Testis (tissue), 3 donors: ENCODE results near the gene GPC2. TPM values are rescaled to one million over a fixed set of nuclear protein-coding genes. Genes with fewer than 3 reads are reported as not detected.
"Not testable (repeated sequence)": the region's sequence is repeated elsewhere in the genome, so short reads cannot be mapped to it uniquely, and the experiment has no call there.

ENCODE experiments used
- DNase-seq: peaks from one replicate; pipeline ENCODE4 v3.0.0-alpha.2; 2019
- H3K27ac ChIP-seq, 2 donors: fragments of 200-600 bp; sonication (generic); one replicate each; pipeline ENCODE4 v1.5.1; 2019
- H3K27me3 ChIP-seq: fragments of 200-600 bp; sonication (generic); one replicate; pipeline ENCODE4 v1.5.1; 2019
- H3K36me3 ChIP-seq: fragments of 200-600 bp; sonication (generic); one replicate; pipeline ENCODE4 v1.5.1; 2017; ENCODE audit warnings: low read depth; ENCODE audit errors: missing control alignments
- H3K4me1 ChIP-seq: fragments of 200-600 bp; sonication (generic); one replicate; pipeline ENCODE4 v1.5.1; 2019
- H3K4me3 ChIP-seq, 2 donors: fragments of 200-600 bp; sonication (generic); one replicate each; pipeline ENCODE4 v1.5.1; 2017 to 2019
- H3K9me3 ChIP-seq: fragments of 200-600 bp; sonication (generic); one replicate; pipeline ENCODE4 v1.5.1; 2017
- POLR2A ChIP-seq: fragments of 450-650 bp; IDR thresholded peaks from one replicate; pipeline ENCODE4 v1.6.1; 2017; ENCODE audit warnings: antibody characterized with exemption, mild to moderate bottlenecking, moderate library complexity
- WGBS, 2 donors: methylation state at CpG; one replicate each; pipeline ENCODE4 v1.1.5; 2018; 5-methylcytosine and 5-hydroxymethylcytosine counted together
- intact Hi-C: fragments of 100-400 bp; cut with DNase I; formaldehyde crosslinking; loops from one replicate; pipeline ENCODE4 v1.15.1; 2023; ENCODE audit warnings: low total_unique reads
- polyA plus RNA-seq: library from polyadenylated mRNA; stranded (reverse); fragments of 350-450 nt; fragmentation: Illumina TruSeq; extraction: RNeasy Lipid Tissue Mini Kit (QIAGEN cat#74804); gene quantifications from one replicate; pipeline ENCODE4 v1.2.3, GENCODE V29; 2014; ENCODE audit warnings: low read depth, low replicate concordance; ENCODE audit not compliant: insufficient read depth
- total RNA-seq, 2 donors: library from RNA; depleted of rRNA; stranded (reverse); fragments of >200 nt; gene quantifications; one replicate each; pipeline ENCODE4 v1.2.3, GENCODE V29; 2016
- TF ChIP-seq, protein P1 (sequence below), 3 experiments: fragments of 450-650 bp in 2 of 3; fragments of 200-600 bp in 1 of 3; sonication (generic) in 1 of 3; IDR thresholded peaks; one replicate each; pipeline ENCODE4 v1.5.1; 2016 to 2019; ENCODE audit warnings: antibody characterized with exemption in 3 of 3, mild to moderate bottlenecking in 2 of 3, moderate library complexity in 1 of 3

GPC2 gene
- total and polyA plus RNA-seq, 3 donors from 2014 or later = 12.7 to 20.7 (median 17.7) TPM

DNA sequence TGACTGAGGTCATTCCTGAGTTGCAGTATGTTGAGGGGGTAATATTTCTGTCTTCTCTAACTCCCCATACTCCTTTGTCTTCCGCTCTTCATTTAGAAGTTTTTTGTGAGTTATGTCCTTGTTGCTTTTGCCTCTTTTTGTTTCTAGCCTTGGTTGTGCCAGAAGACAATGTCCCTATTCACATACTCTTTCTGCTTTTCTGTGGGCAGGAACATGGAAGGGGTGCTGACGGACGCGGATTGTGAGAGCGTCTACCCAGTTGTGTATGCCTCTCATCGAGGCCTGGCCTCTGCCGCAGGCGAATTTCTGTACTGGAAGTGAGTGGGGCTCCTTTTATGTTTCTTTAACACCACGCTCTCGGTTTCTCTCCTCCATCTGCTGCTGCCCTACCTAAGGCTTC, 21.1 kb upstream of the GPC2 start:
- 92 to 93% methylated on average over 10 of the region's 10 CpGs for WGBS, 2 donors
- no peak for DNase-seq

DNA sequence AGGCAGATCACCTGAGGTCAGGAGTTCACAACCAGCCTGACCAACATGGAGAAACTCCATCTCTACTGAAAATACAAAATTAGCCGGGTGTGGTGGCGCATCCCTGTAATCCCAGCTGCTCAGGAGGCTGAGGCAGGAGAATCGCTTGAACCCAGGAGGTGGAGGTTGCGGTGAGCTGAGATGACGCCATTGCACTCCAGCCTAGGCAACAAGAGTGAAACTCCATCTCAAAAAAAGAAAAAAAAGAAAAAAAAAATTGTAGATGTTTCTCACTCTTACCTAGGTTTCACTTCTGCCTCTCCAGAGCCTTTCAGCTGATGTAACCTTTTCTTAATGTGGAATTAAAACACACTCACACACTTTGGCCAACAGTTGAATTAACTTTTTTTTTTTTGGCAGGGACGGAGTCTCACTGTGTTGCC, 18.7 kb upstream of the GPC2 start:
- H3K4me3 ChIP-seq, intact Hi-C loops, H3K27me3 ChIP-seq, H3K27ac ChIP-seq, H3K36me3 ChIP-seq, H3K4me1 ChIP-seq, DNase-seq, H3K9me3 ChIP-seq: not testable (repeated sequence)
- WGBS, 2 donors = 94 to 96% methylated on average over 6 of the region's 6 CpGs

More for the DNA sequence above, 21.1 kb upstream of the GPC2 start:
- Histone ChIP-seq H3K4me1 (no peaks in the 10 kb centered on the region), H3K36me3 (no peaks in the 10 kb centered on the region), H3K9me3 (no peaks in the 10 kb centered on the region), H3K27me3 (no peaks in the 10 kb centered on the region), H3K4me3 (no peak overlapping the region), H3K27ac (no peak overlapping the region)
- no peak for TF ChIP-seq POLR2A
- TF ChIP-seq, protein P1, sequence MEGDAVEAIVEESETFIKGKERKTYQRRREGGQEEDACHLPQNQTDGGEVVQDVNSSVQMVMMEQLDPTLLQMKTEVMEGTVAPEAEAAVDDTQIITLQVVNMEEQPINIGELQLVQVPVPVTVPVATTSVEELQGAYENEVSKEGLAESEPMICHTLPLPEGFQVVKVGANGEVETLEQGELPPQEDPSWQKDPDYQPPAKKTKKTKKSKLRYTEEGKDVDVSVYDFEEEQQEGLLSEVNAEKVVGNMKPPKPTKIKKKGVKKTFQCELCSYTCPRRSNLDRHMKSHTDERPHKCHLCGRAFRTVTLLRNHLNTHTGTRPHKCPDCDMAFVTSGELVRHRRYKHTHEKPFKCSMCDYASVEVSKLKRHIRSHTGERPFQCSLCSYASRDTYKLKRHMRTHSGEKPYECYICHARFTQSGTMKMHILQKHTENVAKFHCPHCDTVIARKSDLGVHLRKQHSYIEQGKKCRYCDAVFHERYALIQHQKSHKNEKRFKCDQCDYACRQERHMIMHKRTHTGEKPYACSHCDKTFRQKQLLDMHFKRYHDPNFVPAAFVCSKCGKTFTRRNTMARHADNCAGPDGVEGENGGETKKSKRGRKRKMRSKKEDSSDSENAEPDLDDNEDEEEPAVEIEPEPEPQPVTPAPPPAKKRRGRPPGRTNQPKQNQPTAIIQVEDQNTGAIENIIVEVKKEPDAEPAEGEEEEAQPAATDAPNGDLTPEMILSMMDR (IDR thresholded peaks at IDR 0.05) = no peak
- intact Hi-C loops = no loop called here

DNA sequence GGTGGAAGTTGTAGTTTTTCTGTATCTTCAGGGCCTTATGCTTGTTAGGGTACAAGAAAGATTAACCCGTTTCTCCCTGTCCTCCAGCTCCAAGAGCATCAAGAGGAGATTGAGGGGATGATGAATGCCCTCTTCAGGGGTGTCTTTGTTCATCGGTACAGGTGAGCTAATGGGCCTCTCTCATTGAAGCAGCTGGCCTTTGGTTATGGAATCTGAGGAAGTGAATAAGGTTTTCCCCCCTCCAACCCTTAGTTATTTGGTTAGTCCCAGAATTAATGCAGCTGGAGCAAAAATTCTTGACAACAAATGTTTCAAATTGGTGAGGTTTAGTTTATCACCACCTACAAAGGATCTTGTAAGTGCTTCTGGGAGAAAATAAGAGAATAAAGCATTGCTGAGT, 18.0 kb upstream of the GPC2 start:
- Histone ChIP-seq H3K27ac (no peak overlapping the region), H3K9me3 (no peaks in the 10 kb centered on the region), H3K4me3 (no peak overlapping the region), H3K4me1 (no peaks in the 10 kb centered on the region), H3K36me3 (no peaks in the 10 kb centered on the region), H3K27me3 (no peaks in the 10 kb centered on the region)
- intact Hi-C loops = no loop called here
- TF ChIP-seq, protein P1 (IDR thresholded peaks at IDR 0.05) = no peak
- TF ChIP-seq POLR2A = no peak
- 81 to 83% methylated on average over 2 of the region's 2 CpGs for WGBS, 2 donors
- DNase-seq = no peak

DNA sequence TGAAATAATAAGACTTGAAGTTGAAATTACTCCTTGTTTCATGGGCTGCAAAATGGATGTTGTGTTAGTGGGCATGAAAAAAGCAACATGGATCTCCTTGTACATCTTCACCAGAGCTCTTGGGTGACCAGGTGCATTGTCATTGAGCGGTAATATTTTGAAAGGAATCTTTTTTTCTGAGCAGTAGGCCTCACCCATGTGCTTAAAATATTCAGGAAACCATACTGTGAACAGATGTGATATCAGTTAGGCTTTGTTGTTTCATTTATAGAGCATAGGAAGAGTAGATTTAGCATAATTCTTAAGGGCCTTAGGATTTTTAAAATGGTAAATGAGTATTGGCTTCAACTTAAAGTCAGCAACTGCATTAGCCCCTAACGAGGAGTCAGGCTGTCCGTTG, 15.8 kb upstream of the GPC2 start:
- TF ChIP-seq, protein P1 (IDR thresholded peaks at IDR 0.05) = no peak
- H3K36me3 ChIP-seq = no peaks in the 10 kb centered on the region
- intact Hi-C loops = no loop called here
- DNase-seq = no peak
- no peaks in the 10 kb centered on the region for H3K9me3 ChIP-seq
- no peak overlapping the region for H3K27ac ChIP-seq
- H3K27me3 ChIP-seq = no peaks in the 10 kb centered on the region
- no peak overlapping the region for H3K4me3 ChIP-seq
- no peaks in the 10 kb centered on the region for H3K4me1 ChIP-seq
- WGBS, 2 donors = 82 to 94% methylated on average over 3 of the region's 3 CpGs

DNA sequence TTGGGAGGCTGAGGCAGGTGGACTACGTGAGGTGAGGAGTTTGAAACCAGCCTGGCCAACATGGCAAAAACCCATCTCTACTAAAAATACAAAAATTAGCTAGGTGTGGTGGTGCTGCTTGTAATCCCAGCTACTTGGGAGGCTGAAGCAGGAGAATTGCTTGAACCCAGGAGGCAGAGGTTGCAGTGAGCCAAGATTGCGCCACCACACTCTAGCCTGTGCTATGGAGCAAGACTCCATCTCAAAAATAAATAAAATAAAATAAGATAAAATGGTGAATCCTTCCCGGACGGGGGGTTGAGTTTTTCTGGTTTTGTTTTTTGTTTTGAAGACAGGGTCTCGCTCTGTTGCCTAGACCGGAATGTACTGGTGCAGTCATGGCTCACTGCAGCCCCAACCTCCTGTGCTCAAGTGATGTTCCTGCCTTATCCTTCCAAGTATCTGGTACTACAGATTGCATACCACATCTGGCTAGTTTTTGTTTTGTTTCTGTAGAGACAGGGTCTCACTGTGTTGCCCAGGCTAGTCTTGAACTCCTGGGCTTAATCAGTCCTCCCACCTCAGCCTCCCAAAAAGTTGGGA, 15.2 kb upstream of the GPC2 start:
- H3K27ac ChIP-seq, H3K4me1 ChIP-seq, H3K27me3 ChIP-seq, intact Hi-C loops, H3K4me3 ChIP-seq, DNase-seq, H3K36me3 ChIP-seq, H3K9me3 ChIP-seq: not testable (repeated sequence)
- 93 to 95% methylated on average over 6 of the region's 6 CpGs for WGBS, 2 donors

DNA sequence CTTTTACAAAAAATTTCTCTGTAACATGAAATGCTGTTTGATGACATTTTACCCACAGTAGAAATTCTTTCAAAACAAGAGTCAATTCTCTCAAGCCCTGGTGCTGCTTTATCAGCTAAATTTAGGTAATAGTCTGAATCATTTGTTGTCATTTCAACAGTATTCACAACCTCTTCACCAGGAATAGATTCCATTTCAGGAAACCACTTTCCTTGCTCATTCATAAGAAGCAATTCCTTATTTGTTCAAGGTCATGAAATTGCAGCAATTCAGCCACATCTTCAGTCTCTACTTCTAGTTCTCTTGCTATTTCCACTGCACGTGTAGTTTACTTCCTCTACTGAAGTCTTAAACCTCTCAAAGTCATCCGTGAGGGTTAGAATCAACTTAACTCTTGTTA, 14.6 kb upstream of the GPC2 start:
- Histone ChIP-seq H3K27me3 (no peaks in the 10 kb centered on the region), H3K36me3 (no peaks in the 10 kb centered on the region), H3K4me1 (no peaks in the 10 kb centered on the region), H3K9me3 (no peaks in the 10 kb centered on the region), H3K27ac (no peak overlapping the region), H3K4me3 (no peak overlapping the region)
- no peak for DNase-seq
- intact Hi-C loops = no loop called here
- 40 to 61% methylated on average over 2 of the region's 2 CpGs for WGBS, 2 donors
- TF ChIP-seq, protein P1 (IDR thresholded peaks at IDR 0.05) = no peak
- TF ChIP-seq POLR2A = no peak
